ENCODE data around the gene ELL.
A peak's percentile ranks its signal among the peaks of the same experiment; 100 is the strongest.

ELL gene

GRCh38 chr19:18491995-18492953, 29.6 kb downstream of the ELL start:
- no peak overlapping the region for H3K9ac ChIP-seq
- no peak overlapping the region for H3K27ac ChIP-seq
- H3K27me3 ChIP-seq = no peaks in the 10 kb centered on the region
- H3K36me3 ChIP-seq = no peaks in the 10 kb centered on the region
- TF ChIP-seq Cebpa-rat (IDR thresholded peaks at IDR 0.05) = no peak
- peaks cover 83% of the 10 kb centered on the region for H3K4me1 ChIP-seq
- H3K4me3 ChIP-seq = no peak overlapping the region
- peak overlapping the region; percentile 2; the same call in 1 of the 2 replicates for H3K4me2 ChIP-seq
- no peaks in the 10 kb centered on the region for H3K9me3 ChIP-seq
- H4K20me1 ChIP-seq = peaks cover 100% of the 10 kb centered on the region

- Histone ChIP-seq H4K20me1 (peaks cover 100% of the 10 kb centered on the region), H3K4me3 (no peak overlapping the region), H3K4me2 (no peak overlapping the region), H3K4me1 (peaks cover 83% of the 10 kb centered on the region), H3K9ac (no peak overlapping the region), H3K9me3 (no peaks in the 10 kb centered on the region), H3K36me3 (no peaks in the 10 kb centered on the region), H3K27ac (no peak overlapping the region), H3K27me3 (no peaks in the 10 kb centered on the region)
- no peak for TF ChIP-seq Cebpa-rat (IDR thresholded peaks at IDR 0.05)
Observed at GRCh38 chr19:18490728-18491127, 31.1 kb downstream of the ELL start.

GRCh38 chr19:18489627-18490184, 32.2 kb downstream of the ELL start:
- Histone ChIP-seq H3K4me3 (no peak overlapping the region), H3K27me3 (no peaks in the 10 kb centered on the region), H3K9me3 (no peaks in the 10 kb centered on the region), H3K36me3 (no peaks in the 10 kb centered on the region), H3K27ac (no peak overlapping the region), H3K4me1 (peaks cover 83% of the 10 kb centered on the region), H4K20me1 (peaks cover 100% of the 10 kb centered on the region), H3K9ac (no peak overlapping the region), H3K4me2 (no peak overlapping the region)
- TF ChIP-seq Cebpa-rat (IDR thresholded peaks at IDR 0.05) = no peak

GRCh38 chr19:18488838-18489626, 32.8 kb downstream of the ELL start:
- no peaks in the 10 kb centered on the region for H3K36me3 ChIP-seq
- 0 out of 2 replicates have a peak overlapping the region, but pooled peaks have one; percentile 9 for H3K27ac ChIP-seq
- H3K4me3 ChIP-seq = no peak overlapping the region
- H3K9me3 ChIP-seq = no peaks in the 10 kb centered on the region
- H4K20me1 ChIP-seq = peaks cover 100% of the 10 kb centered on the region
- no peak overlapping the region for H3K9ac ChIP-seq
- H3K27me3 ChIP-seq = no peaks in the 10 kb centered on the region
- peak overlapping the region; percentile 46 for H3K4me2 ChIP-seq
- peaks cover 83% of the 10 kb centered on the region for H3K4me1 ChIP-seq
- no peak for TF ChIP-seq Cebpa-rat (IDR thresholded peaks at IDR 0.05)

- TF ChIP-seq Cebpa-rat (IDR thresholded peaks at IDR 0.05) = no peak
- Histone ChIP-seq H3K9ac (no peak overlapping the region), H3K4me2 (peak overlapping the region; percentile 46), H3K36me3 (no peaks in the 10 kb centered on the region), H3K4me1 (peaks cover 83% of the 10 kb centered on the region), H3K4me3 (no peak overlapping the region), H4K20me1 (peaks cover 100% of the 10 kb centered on the region), H3K9me3 (no peaks in the 10 kb centered on the region), H3K27me3 (no peaks in the 10 kb centered on the region), H3K27ac (no peak overlapping the region)
Observed at GRCh38 chr19:18488403-18488723, 33.5 kb downstream of the ELL start.

GRCh38 chr19:18487576-18488402, 34.1 kb downstream of the ELL start:
- no peaks in the 10 kb centered on the region for H3K27me3 ChIP-seq
- peaks cover 83% of the 10 kb centered on the region for H3K4me1 ChIP-seq
- peaks cover 100% of the 10 kb centered on the region for H4K20me1 ChIP-seq
- no peaks in the 10 kb centered on the region for H3K36me3 ChIP-seq
- no peak overlapping the region for H3K9ac ChIP-seq
- no peak overlapping the region for H3K4me3 ChIP-seq
- no peak overlapping the region for H3K27ac ChIP-seq
- H3K4me2 ChIP-seq = peak overlapping the region; percentile 46
- no peaks in the 10 kb centered on the region for H3K9me3 ChIP-seq
- no peak for TF ChIP-seq Cebpa-rat (IDR thresholded peaks at IDR 0.05)

GRCh38 chr19:18486746-18487145, 35.1 kb downstream of the ELL start:
- no peaks in the 10 kb centered on the region for H3K9me3 ChIP-seq
- 0 out of 2 replicates have a peak overlapping the region, but pooled peaks have one; percentile 41 for H3K9ac ChIP-seq
- no peaks in the 10 kb centered on the region for H3K36me3 ChIP-seq
- no peak for TF ChIP-seq Cebpa-rat (IDR thresholded peaks at IDR 0.05)
- no peak overlapping the region for H3K27ac ChIP-seq
- H3K4me2 ChIP-seq = peak overlapping the region; percentile 78
- H3K27me3 ChIP-seq = no peaks in the 10 kb centered on the region
- H4K20me1 ChIP-seq = peaks cover 100% of the 10 kb centered on the region
- H3K4me1 ChIP-seq = peaks cover 81% of the 10 kb centered on the region
- no peak overlapping the region for H3K4me3 ChIP-seq

- Histone ChIP-seq H3K36me3 (no peaks in the 10 kb centered on the region), H3K9me3 (no peaks in the 10 kb centered on the region), H3K9ac (peak overlapping the region; percentile 12; the same call in 1 of the 2 replicates), H3K27me3 (no peaks in the 10 kb centered on the region), H3K4me3 (no peak overlapping the region), H4K20me1 (peaks cover 100% of the 10 kb centered on the region), H3K4me1 (peaks cover 87% of the 10 kb centered on the region), H3K27ac (peak overlapping the region; percentile 37; the same call in 1 of the 2 replicates), H3K4me2 (peak overlapping the region; percentile 78)
- no peak for TF ChIP-seq Cebpa-rat (IDR thresholded peaks at IDR 0.05)
Observed at GRCh38 chr19:18484992-18485391, 36.9 kb downstream of the ELL start.
